GM12872 (cell line): ENCODE measurements around the gene MEIOSIN.

Experiments used
- TF ChIP-seq, protein P1 (sequence below): IDR thresholded peaks from 3 replicates; pipeline ENCODE4 v1.5.1; 2011; ENCODE audit warnings: low read depth, mild to moderate bottlenecking, low read length, moderate library complexity; ENCODE audit not compliant: insufficient read depth

Gene MEIOSIN

DNA sequence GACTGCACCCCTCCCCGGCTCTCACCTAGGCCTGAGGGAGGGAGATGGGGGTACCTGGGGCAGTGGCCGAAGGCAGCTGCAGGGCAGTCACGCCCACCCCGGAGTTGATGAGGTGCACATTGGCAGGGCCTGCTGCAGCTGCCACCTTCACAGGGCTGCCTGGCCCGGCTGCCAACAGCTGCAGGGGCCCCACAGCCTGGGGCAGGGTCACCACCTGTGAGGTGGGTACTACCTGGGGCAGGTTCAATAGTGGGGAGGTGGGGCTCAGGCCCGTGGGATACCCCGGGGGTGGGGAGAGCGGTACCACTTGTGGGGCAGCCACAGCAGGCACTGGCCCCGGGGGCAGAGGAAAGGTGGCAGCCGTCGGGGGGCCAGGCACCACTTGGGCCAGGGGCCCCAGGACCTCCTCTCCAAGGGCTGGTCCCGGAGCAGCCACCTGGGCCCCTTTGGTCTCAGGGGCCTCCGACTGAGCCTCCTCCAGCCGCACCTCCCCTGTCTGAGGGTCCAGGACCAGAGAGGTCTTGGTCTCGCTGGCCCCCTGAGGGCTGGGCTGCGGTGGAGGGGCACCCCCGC lies 33.1 kb downstream of the MEIOSIN start:
- TF ChIP-seq, protein P1, sequence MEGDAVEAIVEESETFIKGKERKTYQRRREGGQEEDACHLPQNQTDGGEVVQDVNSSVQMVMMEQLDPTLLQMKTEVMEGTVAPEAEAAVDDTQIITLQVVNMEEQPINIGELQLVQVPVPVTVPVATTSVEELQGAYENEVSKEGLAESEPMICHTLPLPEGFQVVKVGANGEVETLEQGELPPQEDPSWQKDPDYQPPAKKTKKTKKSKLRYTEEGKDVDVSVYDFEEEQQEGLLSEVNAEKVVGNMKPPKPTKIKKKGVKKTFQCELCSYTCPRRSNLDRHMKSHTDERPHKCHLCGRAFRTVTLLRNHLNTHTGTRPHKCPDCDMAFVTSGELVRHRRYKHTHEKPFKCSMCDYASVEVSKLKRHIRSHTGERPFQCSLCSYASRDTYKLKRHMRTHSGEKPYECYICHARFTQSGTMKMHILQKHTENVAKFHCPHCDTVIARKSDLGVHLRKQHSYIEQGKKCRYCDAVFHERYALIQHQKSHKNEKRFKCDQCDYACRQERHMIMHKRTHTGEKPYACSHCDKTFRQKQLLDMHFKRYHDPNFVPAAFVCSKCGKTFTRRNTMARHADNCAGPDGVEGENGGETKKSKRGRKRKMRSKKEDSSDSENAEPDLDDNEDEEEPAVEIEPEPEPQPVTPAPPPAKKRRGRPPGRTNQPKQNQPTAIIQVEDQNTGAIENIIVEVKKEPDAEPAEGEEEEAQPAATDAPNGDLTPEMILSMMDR = no peak

DNA sequence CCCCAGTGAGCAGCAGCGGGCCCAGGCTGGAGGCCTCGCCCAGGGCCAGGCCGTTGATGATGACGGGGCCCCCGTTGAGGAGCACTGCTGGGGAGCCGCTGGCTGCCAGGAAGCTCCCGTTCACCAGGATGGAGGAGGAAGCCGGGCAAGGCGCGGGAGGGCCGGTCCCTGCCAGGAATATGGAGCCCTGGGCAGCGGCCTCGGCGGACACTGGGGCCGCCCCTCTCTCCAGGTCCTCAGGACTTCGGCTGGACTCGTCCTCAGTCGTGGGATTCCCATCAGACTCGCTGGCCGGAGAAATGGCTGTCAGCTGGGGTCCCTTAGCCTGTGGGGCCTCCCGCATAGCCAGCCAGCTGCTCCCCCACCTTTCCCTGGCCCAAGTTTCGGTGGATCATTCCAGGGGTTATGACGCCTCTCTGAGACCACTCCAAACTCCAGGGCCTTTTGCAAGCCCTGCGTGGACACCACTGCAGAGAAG lies 33.7 kb downstream of the MEIOSIN start:
- TF ChIP-seq, protein P1 = no peak

DNA sequence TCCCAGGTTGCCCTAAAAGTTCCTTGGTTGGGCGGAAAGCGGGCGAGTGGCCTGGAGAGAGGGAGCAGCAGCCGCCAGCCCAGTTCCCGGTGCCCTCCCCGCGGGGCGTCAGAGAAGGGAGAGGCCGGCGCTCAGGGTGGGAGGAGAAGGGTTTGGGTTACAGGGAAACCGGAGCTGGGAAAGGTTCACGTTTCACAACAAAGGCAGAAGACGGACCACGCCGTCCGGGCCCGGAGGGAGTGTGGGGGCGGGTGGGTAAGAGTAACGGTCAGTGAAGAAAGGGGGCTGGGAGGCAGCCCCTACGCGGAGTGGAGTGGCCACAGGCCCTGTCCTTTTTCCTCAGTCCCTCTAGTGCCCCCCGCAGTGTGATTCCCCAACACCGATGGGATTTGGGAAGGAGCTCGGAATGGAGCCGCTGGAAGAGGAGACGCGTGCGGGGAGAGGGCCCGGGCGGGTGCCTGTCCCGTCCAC lies 34.2 kb downstream of the MEIOSIN start:
- TF ChIP-seq, protein P1 = no peak

DNA sequence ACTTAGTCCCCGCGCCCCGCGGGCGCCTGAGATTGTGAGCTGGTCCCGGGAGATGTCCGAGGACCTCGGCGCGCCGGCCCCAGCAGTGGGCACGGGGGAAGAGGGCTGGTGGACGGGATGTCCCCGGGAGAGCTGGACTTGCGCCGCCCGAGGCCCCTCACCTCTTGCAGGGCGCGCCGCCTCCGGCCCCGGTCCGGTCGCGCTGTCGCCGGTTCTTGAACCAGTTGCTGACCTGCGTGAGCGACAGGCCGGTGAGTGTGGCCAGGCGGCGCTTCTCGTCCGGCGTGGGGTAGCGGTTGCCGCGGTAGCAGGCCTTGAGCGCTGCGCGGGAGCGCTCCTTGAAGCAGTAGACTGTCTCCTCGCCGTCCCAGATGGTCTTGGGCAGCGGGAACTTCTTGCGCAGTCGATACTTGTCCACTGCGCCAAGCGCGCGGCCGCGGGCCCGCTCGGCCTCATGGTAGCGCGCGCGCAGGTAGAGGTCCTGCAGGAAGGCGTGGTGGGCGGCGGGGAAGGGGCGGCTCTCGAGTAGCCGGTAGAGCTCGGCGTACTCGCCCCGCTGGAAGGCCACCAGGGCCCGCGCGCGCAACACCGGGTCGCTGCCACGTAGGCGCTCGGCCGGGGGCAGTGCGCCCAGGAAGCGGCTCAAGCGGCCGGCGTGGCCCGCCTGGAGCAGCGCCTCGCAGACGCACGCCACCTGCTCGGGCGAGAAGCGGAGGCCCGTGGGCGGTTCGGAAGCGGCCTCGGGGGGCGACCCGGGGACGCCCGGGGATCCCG lies 34.8 kb downstream of the MEIOSIN start:
- TF ChIP-seq, protein P1 = no peak

DNA sequence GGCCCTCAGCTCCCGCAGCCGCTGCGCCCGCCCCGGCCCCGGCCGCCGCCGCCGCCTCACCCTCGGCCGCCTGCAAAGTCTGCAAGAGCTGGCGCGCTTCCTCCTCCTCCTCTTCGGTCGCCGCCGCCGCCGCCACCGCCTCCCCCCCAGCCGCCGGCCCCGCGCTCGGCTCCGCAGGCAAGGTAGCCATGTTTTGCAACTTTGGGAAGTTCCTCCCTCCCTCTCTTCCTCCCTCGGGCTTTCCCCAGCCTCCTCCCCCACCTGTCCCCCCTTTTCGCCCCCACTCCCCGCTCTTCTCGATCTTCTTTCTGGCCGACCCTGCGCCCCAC lies 35.4 kb downstream of the MEIOSIN start:
- TF ChIP-seq, protein P1 = no peak

DNA sequence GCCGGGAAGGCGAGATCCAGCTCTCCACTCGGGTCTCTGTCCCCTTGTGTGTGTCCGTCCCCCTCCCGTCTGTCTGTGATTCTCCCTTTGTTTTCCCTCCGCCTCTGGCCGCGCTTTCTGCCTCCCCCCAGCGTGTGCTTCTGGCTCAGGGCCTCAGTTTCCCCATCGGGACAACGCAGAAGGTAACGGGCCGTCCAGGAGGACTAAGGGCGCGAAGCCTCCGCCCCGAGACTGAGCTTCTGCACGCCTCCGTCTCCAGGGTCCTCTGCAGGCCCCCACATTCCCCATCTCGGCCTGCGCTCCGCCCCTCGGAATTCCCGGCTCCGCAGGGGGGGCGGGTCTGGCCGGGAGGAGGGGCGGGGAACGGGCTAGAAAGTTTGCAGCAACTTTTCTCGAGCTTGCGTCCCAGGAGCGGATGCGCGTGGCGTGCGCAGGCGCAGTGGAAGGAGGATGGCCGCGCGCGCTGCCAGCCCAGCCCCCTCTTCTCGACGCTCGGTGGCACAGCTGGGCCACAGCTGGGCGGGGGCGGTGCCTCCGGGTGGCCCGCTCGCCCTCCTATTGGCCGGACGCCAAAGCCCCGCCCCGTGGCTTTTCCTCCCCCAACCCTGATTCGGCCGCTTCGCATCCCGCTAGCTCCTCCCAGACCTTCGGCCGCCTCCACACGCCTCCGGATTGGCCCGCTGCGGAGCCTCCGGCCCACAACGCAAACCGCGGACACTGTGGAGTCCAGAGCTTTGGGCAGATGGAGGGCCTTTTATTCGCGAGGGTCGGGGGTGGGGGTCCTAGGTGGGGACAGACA lies 35.9 kb downstream of the MEIOSIN start, which contains the start of gene SIX5:
TSS of gene SIX5 (minus strand) at position 269 of the 799 bp plus-strand sequence. CDS start 408 bp downstream, outside the sequence.
- TF ChIP-seq, protein P1 = no peak

DNA sequence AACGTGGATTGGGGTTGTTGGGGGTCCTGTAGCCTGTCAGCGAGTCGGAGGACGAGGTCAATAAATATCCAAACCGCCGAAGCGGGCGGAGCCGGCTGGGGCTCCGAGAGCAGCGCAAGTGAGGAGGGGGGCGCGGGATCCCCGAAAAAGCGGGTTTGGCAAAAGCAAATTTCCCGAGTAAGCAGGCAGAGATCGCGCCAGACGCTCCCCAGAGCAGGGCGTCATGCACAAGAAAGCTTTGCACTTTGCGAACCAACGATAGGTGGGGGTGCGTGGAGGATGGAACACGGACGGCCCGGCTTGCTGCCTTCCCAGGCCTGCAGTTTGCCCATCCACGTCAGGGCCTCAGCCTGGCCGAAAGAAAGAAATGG lies 36.6 kb downstream of the MEIOSIN start:
- TF ChIP-seq, protein P1 = no peak
